ENCODE measurements around the gene EPHA6.

EPHA6 gene

DNA sequence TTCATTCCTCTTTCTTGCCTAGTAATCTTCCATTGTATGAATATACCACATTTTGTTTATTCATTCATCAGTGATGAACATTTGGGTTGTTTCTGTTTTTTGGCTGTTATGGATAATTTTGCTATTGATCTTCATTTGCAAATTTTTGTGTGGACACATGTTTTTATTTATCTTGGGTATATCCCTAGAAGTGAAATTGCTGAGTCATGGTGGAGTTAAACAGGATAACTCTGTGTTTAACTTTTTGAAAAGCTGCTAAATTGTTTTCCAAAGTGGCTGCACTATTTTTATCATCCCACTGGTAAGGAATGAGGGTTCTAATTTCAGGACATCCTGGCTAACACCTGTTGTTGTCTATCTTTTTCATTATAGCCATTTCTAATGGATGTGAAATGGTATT is 875.6 kb downstream of the EPHA6 start:
- DNase-seq (ENCODE audit: low read depth in 3 of 3, low spot score in 1 of 3) = no peak

DNA sequence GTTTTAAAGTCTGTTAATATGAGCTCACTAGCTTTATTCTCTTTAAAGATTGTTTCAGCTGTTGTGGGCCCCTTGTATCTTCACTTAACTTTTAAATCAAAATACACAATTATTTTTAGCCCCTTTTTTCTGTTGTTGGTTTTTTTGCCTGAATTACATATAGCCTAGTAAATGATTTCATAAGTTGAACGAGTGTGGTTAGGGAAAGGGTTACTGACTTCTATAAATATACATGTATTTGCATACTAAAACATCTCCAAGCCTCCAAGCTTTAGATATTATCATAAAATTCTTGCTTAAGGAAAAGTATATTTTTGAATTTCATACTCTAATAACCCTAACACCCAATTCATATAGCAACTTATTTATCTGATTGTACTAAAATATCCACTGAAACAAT is 877.0 kb downstream of the EPHA6 start:
- no peak for DNase-seq (ENCODE audit: low read depth in 3 of 3, low spot score in 1 of 3)

DNA sequence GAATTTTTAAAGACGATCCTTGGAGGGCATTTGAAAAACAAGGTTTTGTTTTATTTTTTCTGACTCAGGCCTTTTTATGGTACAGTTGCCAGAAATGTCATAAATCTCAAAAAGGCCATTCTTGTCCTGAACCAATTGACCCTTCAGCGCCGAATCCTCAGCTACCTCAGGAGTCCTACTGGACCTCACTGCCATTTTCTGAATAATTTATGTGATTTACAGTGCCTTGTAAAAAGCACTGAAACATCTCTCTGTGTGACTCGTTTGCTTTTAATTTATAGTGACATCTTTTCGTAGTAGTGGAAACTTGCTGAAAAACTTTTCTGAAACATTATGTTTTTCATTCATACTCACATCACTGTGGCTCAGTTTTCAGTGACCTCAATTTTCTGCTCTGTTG is 878.0 kb downstream of the EPHA6 start:
- no peak for DNase-seq (ENCODE audit: low read depth in 3 of 3, low spot score in 1 of 3)

DNA sequence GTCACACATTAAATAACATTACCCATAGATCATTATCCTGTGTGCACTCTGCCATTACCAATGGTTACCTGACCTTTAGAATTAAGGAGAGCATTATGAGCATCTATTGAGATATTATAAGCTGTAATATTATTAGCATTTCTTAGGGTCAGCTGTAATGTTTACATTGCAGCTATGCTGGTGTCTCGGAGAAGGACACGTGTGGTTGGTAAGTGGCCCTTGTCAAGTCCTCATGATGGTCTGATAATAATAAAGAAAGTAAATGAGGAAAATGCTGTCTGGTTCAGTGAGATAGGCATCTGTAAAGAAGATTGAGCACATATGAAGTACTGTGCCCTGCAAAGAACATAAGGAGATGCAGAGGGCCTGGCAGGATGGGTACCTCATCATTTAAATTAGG is 878.4 kb downstream of the EPHA6 start:
- DNase-seq (ENCODE audit: low read depth in 3 of 3, low spot score in 1 of 3) = no peak

DNA sequence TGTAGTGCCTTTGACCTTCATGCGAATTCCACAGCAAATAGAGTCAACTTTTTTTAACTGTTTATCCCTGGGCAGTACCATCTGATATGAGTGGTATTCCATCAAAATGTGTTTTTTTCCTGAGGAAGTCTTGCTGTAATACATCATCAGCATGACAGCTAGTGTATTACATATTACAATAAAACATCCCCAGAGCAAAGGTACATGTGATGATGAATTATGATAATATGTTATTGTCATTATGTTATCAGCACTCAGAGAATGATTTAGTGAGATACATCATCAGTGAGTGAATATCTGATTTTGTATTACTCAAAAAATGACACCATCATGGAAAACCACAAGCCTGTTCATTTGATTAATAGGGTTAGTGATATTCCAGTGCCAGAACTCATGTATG is 880.5 kb downstream of the EPHA6 start:
- no peak for DNase-seq (ENCODE audit: low read depth in 3 of 3, low spot score in 1 of 3)

DNA sequence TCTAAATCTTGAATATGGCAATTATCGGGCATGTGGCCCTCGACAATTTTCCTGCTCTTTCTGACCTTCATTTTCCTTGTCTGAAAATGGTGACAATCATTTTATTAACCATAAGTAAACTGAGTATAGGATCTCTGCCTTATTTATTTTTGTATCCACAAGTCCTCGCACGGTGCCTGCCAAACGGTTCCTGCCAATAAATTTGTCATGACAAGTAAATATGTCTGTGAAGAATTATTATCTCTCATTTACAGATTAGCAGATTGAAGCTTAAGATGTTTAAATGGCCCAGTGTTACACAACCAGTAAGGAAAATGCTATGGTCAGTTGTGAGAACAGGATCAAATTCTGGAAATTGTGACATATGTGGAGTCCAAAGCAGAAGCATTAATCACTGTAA is 884.3 kb downstream of the EPHA6 start:
- DNase-seq (ENCODE audit: low read depth in 3 of 3, low spot score in 1 of 3) = no peak

DNA sequence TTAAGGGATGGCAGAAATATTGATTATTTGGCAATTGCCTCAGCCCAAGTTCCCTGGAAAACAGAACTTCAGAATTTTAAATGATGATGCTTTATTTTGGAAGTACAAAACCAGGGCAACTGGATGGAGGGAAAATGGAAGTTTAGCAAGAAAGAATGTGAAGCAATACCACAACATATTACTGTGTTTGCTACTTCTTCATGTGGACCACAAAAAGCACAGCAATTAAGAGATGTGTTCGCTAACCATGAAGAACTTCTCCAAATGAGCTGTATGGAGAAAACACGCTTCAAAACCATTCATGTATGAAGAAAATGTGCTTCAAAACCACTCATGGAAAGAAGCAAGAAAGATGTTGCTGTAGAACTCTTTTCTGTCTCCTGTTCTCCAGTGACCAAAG is 885.5 kb downstream of the EPHA6 start:
- DNase-seq (ENCODE audit: low read depth in 3 of 3, low spot score in 1 of 3) = no peak

DNA sequence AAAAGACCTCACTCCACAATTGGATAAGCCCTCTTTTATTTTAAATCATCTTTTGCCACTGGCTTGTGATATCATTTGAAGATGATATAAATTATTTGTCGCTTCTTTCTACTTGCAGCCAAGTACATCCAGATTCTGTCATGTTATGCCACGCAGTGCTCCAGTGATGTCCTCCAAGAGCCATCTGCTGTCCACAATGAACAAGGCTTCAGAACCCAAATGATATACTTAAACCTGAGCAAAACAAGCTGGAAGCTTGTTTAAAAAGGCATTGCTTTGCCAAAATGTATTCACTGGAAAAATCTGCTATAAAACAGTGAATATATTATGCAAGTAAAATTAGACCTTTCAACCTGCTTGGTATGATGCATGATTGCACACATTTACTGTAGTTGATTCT is 891.4 kb downstream of the EPHA6 start:
- DNase-seq (ENCODE audit: low read depth in 3 of 3, low spot score in 1 of 3) = no peak

DNA sequence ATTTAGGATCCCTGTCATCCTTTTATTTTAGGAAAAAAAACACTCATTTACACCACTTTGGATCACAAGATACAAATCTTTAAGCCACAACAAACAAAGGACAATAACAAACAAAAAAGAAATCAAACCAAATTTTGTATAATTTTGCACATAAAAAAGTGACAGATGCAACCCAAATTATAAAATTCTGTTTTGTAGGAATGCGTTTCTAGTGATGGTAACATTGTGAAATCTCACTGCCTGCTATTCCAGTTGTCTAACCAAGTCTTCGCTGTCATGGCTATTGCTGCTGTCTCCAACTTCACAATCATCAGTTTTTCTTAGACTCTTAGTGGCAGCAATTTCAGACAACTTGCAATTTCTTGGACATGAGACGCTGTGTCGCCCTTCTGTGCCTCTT is 891.8 kb downstream of the EPHA6 start:
- no peak for DNase-seq (ENCODE audit: low read depth in 3 of 3, low spot score in 1 of 3)

DNA sequence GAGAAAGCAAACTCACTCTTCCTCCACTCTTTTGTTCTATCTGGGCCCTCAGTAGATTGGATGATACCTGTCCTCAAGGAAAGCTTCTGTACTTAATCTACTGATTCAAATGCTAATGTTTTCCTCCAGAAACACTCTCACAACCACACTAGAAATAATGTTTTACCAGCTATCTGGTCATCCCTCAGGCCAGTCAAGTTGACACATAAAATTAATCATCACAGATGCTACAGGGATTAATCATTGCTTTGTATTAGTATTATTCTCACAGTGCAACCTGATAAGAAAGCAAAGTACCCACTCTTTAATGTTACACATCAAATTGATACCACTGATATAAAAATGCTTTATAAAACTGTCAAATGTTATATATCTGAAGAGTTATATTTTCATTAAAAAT is 897.3 kb downstream of the EPHA6 start:
- DNase-seq (ENCODE audit: low read depth in 3 of 3, low spot score in 1 of 3) = no peak

DNA sequence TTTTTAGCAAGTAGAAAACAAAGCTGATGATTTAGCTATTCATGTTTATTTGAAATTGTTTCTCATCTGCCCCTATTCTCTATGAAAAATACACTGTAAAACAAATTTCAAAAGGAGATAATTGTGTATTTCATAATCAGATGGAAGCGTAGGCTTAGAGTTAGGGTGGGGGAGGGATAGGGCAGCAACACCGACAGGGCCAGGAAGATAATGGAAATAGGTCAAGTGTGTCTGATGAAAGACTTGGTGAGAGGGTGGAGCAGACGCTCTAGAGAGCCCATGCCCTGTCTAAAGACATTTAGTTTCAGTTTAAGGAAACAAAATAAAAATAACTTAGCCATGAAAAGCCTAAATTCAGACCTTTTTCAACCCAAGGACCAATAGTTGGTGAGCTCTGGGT is 898.5 kb downstream of the EPHA6 start:
- DNase-seq (ENCODE audit: low read depth in 3 of 3, low spot score in 1 of 3) = no peak

DNA sequence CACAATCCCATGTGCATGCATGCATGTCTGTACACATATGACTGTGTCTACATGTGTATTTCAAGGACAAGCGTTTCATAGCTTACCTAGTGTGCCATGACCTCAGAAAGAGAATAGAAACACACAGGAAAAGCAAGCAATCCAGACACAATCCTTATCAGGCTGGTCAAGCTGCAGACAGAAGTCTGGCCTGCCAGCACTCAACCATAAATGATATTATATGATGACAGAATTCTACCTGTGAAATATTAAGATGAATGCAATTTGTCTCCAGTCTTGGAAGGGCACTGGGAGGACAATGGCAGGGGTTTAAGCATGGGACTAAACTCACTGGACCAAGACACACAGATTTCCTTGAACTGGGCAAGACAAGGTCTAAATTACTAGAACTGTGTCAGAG is 899.2 kb downstream of the EPHA6 start:
- no peak for DNase-seq (ENCODE audit: low read depth in 3 of 3, low spot score in 1 of 3)

DNA sequence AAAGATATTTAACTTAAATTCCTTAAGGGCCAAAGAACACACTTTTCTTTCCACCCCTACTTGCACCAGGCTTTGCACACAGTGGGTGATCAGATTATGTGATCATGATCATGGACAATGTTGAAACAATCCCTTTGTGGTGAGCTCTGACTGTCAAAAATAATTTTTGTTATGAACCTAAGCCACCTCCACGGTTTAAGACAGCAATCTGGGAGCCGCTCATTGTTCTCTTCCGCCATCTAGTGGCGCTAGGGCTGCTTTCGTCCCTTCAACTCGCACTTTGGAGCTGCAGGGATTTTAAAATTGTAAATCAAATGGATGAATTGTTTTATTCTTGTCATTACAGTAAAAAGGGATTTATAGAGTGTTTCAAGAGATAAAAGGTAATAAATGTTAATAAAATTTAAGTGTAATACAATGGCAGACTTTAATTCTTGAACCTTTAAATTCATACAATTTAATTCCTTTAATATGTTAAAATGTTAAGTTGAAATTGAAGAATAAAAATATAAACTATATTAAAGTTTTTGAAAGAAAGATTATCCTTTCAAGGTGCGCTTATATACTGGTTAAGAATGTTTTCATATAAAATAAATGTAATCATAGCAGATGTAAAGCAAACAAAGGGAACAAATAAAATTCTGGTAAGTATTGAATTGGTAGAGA is 904.9 kb downstream of the EPHA6 start:
- peak; percentile 16 to 30 (median 20) for DNase-seq (ENCODE audit: low read depth in 3 of 3, low spot score in 1 of 3)

DNA sequence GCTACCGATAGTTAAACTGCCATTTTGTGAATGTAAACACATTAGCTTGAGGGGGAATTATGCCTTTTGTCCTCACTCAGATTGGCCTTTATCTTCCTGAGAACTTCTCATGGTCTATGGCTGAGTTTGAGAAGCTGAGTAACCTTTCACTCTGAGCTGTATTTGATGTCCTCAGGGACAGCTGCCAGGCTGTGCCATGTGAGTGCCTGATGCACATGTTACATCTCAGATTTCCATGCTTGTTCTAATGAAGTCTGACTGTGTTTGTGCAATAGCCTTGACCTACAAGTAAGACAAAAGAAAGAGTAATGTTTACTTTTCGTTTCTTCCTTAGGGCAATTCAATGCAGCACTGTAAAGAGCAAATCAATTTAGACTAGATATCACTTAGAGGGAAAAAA is 906.0 kb downstream of the EPHA6 start:
- no peak for DNase-seq (ENCODE audit: low read depth in 3 of 3, low spot score in 1 of 3)

DNA sequence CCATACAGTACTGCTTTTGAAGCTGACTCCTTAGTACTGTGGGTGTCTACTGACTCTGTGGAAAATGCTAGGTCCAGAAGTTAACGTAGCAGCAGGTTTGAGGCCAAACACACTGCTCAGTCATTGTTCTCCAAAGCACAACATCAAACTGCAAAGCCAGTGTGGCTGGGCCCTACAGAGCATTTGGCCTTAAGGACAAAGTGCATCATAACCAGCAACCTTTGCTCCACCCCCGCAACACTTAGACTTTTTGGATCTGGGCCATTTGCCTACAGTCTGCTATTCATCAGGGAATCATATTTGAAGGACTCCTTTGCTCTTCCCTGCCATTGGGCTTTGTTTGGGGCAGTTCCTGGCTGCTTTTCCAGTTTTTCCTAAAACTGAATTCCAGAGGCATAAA is 907.1 kb downstream of the EPHA6 start:
- DNase-seq (ENCODE audit: low read depth in 3 of 3, low spot score in 1 of 3) = no peak

DNA sequence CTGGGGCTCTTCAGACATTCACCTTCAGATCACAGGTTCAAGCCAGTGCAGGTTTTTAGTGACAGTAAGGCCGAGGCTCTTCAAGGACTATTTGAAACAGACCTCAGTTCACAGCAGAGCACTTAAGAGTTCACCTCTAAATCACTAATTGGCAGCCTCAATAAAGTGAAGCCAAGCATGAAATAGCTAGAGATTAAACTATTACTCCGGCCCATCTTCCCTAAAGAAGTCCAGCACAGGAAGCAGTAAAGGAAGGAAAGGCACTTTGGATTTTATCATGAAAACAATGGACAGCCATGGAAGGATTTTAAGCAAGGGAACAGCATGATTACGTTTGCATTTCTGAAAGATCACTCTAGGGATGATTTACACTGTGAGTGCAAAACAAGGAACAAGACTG is 922.5 kb downstream of the EPHA6 start:
- no peak for DNase-seq (ENCODE audit: low read depth in 3 of 3, low spot score in 1 of 3)

DNA sequence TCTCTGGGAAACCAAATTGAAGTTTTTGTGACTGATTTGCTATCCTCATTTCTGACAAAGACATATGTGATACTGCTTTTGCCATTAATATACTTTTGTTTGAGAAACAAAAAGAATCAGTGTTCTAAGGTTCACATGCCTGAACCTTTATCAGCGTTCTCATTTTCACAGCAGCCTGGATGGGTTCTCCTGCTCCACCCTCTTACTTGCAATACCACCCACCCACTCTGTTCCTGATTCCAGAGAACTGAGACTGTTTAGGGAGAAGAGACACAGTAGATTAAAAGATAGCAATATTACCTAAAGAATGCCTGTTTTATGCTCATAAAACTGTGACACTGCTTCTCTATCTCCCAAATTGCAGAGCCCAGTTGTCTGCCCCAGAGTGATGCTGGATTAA is 924.4 kb downstream of the EPHA6 start:
- DNase-seq (ENCODE audit: low read depth in 3 of 3, low spot score in 1 of 3) = no peak

DNA sequence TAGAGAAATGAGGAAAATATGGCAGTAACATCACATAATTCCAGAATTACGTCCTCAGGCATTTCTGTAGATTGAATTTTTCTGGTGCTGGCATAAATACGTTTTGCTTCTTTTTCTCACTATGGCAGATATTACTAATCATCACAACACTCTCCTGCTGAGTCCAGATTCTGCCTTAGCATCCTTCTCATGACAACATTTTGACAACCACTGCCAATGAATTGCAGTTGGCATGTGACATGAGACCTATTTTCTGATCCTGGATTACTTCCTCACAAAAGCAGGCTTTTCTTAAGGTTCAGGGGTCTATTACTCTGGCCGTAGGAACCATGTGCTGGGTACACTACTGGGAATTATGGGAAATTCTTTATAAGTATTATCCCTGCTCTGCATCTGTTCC is 927.6 kb downstream of the EPHA6 start:
- no peak for DNase-seq (ENCODE audit: low read depth in 3 of 3, low spot score in 1 of 3)

DNA sequence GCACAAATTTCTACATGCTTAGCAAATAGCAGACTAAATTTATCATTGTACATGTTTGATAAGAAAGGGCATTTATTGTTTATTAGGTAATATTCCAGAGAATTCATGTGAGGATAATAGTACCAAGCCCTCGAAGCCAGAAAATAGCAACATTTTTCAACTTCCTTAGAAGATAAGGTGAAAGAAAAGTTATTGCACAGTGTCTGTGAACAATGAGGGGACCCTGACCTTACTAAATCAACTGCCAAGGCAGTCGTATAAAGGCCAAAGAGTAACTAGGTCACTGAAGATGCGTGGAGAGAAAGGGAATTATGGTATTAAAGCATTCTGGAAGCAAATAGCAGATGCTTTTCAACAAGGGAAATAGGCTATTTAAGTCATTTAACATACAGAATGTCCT is 929.9 kb downstream of the EPHA6 start:
- DNase-seq (ENCODE audit: low read depth in 3 of 3, low spot score in 1 of 3) = no peak

DNA sequence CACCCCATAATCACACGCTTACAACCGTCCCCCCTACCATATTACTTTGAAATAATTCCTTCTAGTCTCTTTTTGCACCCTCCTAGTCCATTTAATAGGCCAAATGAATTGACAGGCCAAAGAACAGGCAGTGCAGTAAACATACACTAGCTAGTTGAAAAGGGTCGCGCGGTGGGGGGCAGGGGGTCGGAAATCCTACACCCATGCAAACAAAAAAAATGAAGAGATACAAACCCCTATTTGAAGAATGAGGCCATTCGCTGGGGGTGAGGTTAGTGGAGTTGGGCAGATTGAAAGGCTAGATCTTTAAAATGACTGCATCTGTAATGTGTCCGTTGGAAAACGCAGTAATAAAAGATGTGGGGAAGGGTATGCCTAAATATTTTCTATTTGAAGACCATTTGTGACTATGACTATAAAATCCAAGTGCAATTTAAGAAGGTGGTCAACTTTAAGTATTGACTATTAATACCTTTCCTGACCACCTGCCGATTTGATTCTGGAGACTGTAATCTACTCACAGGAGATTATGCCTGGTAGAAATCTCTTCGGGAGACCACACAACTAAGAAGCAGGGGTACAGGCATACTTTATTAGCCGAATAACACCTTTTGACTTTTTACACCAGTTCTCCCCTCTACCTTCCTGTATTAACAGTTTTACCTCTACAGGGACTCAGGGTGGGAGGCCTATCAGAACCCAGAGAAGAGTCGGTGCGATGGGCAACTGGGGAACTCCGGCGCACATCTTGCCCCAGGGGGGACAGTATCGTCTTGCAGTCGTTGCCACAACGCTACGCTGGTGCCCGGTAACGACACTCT is 949.4 kb downstream of the EPHA6 start:
- no peak for DNase-seq (ENCODE audit: low read depth in 3 of 3, low spot score in 1 of 3)

DNA sequence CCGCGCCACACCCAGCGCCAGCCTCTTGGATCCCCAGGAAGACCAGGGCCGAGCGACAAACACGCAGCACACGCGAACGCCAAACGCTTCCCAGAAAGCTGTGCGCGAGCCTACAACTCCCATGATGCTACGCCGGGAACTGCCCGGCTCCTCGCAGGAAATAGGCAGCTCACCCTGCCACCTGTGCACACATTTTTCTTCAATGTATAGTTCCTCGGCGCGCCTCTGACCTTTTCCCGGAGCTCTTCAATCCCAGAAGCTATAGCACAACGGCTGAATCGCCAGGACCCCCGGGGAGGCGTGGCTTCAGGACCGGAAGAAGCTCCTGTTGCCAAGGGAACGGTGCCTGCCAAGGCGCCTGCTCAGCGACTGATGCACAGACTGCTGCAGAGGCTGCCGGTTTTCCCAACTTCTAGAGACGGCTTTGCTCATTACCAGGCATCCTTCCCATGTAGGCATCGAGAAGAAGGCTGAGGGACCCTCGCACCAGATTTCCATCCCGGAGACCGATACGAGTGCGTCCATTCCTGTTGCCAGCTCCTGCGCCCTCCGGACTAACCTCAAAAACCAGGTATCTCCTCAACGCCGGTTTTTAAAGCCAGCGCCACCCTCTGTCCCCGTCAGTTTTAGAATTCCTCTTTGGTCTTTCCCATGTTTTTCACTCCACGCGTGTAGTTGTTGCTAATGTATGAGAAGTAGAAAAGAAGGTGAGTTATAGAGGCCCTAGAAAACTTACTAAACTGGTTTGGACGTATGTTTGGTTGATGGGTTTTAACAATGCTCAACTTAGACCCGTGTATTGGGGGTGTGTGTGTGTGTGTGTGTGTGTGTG is 950.2 kb downstream of the EPHA6 start, which contains the start of gene ARL6:
TSS of gene ARL6 (plus strand) at position 352 of the 832 bp plus-strand sequence. CDS start 3,350 bp downstream, outside the sequence.
- DNase-seq (ENCODE audit: low read depth in 3 of 3, low spot score in 1 of 3) = peak; percentile 12 to 49 (median 28)

DNA sequence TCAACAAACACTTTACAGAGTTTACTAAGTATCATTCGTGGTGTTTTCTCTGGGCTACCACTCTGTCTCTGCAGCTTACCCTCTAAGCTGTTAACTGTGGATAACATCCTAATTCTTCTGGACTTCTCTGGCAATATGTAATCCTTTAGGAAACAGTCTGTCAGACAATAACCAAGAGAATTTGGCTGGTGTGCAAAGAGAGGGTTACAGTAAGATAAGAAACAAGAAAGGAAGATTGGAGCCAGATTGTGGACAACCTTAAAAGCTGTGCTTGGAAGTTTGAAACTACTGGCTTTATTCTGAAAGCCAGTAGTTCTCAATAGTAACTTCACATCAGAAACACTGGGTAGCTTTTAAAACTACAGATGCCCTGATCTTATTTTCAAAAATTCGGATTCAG is 950.9 kb downstream of the EPHA6 start:
- no peak for DNase-seq (ENCODE audit: low read depth in 3 of 3, low spot score in 1 of 3)
